Suprapubic skin (tissue), 4 donors: ENCODE measurements around the gene GNA14.

Experiments
- EP300 ChIP-seq: sonication (generic); formaldehyde crosslinking; IDR thresholded peaks from one replicate; pipeline ENCODE4 v1.6.1; 2017; ENCODE audit warnings: antibody characterized with exemption
- POLR2AphosphoS5 ChIP-seq, 3 donors: sonication (generic); formaldehyde crosslinking; IDR thresholded peaks; one replicate each; pipeline ENCODE4 v1.6.1; 2017; ENCODE audit warnings: antibody characterized with exemption in 3 of 3

DNA sequence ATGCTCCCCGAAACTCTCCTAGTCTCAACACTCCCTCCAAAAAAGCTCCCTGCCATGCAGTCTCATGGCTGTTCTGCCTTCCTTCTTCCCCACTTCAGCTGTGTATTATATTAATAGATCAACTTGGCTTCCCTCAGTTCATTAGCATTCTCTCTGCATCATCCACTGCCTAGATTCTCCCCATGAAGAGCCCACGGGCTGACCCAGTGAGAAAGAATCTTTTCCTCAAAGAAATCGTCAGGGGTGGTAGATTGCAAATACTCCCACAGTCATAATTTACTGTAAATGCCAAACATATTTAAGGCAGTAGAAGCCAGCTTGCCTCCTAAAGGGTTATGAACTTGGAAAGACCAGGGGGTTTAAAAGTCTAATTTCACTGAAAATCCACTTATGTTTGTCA is 33.5 kb downstream of the GNA14 start:
- TF ChIP-seq EP300 (no peak), POLR2AphosphoS5 (IDR thresholded peaks at IDR 0.05) (no peak)
